Gastroesophageal sphincter (tissue), 3 donors: ENCODE results near the gene LMCD1.

Experiments
- EP300 ChIP-seq: sonication (generic); formaldehyde crosslinking; IDR thresholded peaks from one replicate; pipeline ENCODE4 v1.6.1; 2017; ENCODE audit warnings: antibody characterized with exemption, mild to moderate bottlenecking
- POLR2A ChIP-seq, 2 donors: fragments of 450-650 bp; IDR thresholded peaks; one replicate each; pipeline ENCODE4 v1.6.1; 2017; ENCODE audit warnings: antibody characterized with exemption in 2 of 2, mild to moderate bottlenecking in 2 of 2, moderate library complexity in 1 of 2
- TF ChIP-seq, protein P1 (sequence below), 4 experiments: fragments of 200-600 bp in 2 of 4; fragments of 450-650 bp in 2 of 4; sonication (generic) in 1 of 4; IDR thresholded peaks; one replicate each; pipeline ENCODE4 v1.5.1; 2017 to 2019; ENCODE audit warnings: antibody characterized with exemption in 4 of 4, mild to moderate bottlenecking in 2 of 4, moderate library complexity in 2 of 4

DNA sequence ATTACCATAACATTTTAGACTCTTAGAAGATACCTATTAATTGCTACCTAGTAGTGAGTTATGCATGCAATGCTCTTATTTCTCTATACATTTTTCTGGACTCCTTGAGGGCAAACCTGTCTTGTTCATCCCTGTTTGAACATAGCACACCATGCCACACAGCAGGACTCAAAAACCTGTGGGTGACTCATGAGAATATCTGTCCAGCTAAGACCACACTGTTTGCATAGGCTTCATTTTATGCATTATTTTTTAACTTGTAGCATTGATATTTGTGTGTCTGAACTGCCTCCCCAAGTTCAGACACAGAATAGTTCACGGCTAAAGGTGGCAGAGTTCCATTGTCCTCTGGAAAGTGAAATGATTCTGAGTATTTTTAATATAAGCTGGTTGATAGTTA, 1.8 kb downstream of the LMCD1 start:
- TF ChIP-seq EP300 (no peak), POLR2A (IDR thresholded peaks at IDR 0.05) (no peak)
- TF ChIP-seq, protein P1, sequence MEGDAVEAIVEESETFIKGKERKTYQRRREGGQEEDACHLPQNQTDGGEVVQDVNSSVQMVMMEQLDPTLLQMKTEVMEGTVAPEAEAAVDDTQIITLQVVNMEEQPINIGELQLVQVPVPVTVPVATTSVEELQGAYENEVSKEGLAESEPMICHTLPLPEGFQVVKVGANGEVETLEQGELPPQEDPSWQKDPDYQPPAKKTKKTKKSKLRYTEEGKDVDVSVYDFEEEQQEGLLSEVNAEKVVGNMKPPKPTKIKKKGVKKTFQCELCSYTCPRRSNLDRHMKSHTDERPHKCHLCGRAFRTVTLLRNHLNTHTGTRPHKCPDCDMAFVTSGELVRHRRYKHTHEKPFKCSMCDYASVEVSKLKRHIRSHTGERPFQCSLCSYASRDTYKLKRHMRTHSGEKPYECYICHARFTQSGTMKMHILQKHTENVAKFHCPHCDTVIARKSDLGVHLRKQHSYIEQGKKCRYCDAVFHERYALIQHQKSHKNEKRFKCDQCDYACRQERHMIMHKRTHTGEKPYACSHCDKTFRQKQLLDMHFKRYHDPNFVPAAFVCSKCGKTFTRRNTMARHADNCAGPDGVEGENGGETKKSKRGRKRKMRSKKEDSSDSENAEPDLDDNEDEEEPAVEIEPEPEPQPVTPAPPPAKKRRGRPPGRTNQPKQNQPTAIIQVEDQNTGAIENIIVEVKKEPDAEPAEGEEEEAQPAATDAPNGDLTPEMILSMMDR (IDR thresholded peaks at IDR 0.05) = no peak
